ENCODE data around the gene TNKS1BP1.
"Not testable (repeated sequence)": the region's sequence is repeated elsewhere in the genome, so short reads cannot be mapped to it uniquely, and the experiment has no call there.

The TNKS1BP1 gene

GRCh38 chr11:57363131-57364080, 38.7 kb upstream of the TNKS1BP1 start:
- no peak overlapping the region for H2AK5ac ChIP-seq (ENCODE audit: low read depth, low read length)
- no peak overlapping the region for H3K18ac ChIP-seq (ENCODE audit: low read length)
- no peaks in the 10 kb centered on the region for H3K79me1 ChIP-seq (ENCODE audit: low read depth, low read length)
- H2BK12ac ChIP-seq (ENCODE audit: low read length), result no peak overlapping the region
- H3K4me3 ChIP-seq (ENCODE audit: low read length in 2 of 2), result no peak overlapping the region
- no peak overlapping the region for H2AFZ ChIP-seq (ENCODE audit: low read length)
- H3K23ac ChIP-seq (ENCODE audit: low read depth, low read length, poor library complexity), result no peak overlapping the region
- H2BK15ac ChIP-seq (ENCODE audit: low read length), result no peak overlapping the region
- H3K4me1 ChIP-seq (ENCODE audit: control insufficient read depth in 2 of 2, insufficient read depth in 1 of 2, low read depth in 1 of 2, low read length in 2 of 2), result peaks cover 10 to 13% of the 10 kb centered on the region in 2 donors
- no CpG with 5 or more reads among the region's 7 CpGs for WGBS, 2 donors (ENCODE audit: extremely low coverage in 2 of 2, insufficient read length in 2 of 2, insufficient replicate concordance in 1 of 2)
- no peak overlapping the region for H3K27ac ChIP-seq (replicated peaks; ENCODE audit: low read length)
- no peak overlapping the region for H4K8ac ChIP-seq (ENCODE audit: low read depth, low read length)
- H3K9ac ChIP-seq (ENCODE audit: low read depth, low read length, poor library complexity), result no peak overlapping the region
- no peak overlapping the region for H3K4ac ChIP-seq (ENCODE audit: low read length)
- peaks cover 0 to 32% (median 0%) of the 10 kb centered on the region in 3 experiments for H3K27me3 ChIP-seq (ENCODE audit: control insufficient read depth in 3 of 3, insufficient read depth in 3 of 3, low read depth in 1 of 3, low read length in 3 of 3)
- H4K91ac ChIP-seq (ENCODE audit: low read depth, low read length, poor library complexity), result no peak overlapping the region
- no peaks in the 10 kb centered on the region for H3K36me3 ChIP-seq (replicated peaks in 1 of 2; ENCODE audit: control insufficient read depth in 2 of 2, insufficient read depth in 2 of 2, low read length in 2 of 2)
- H3K4me2 ChIP-seq (ENCODE audit: insufficient read depth, low read length, poor library complexity, severe bottlenecking), result no peak overlapping the region
- H3K9me3 ChIP-seq (replicated peaks in 1 of 2; ENCODE audit: control insufficient read depth in 2 of 2, insufficient read depth in 1 of 2, low read depth in 1 of 2, low read length in 2 of 2), result no peaks in the 10 kb centered on the region
- H2BK120ac ChIP-seq (ENCODE audit: low read depth, low read length), result no peak overlapping the region
- peak overlapping the region; percentile 7 for H2BK5ac ChIP-seq (ENCODE audit: low read length)
- no peak overlapping the region for H3K14ac ChIP-seq (ENCODE audit: low read length)
- no peak for DNase-seq (ENCODE audit: low spot score)

DNA sequence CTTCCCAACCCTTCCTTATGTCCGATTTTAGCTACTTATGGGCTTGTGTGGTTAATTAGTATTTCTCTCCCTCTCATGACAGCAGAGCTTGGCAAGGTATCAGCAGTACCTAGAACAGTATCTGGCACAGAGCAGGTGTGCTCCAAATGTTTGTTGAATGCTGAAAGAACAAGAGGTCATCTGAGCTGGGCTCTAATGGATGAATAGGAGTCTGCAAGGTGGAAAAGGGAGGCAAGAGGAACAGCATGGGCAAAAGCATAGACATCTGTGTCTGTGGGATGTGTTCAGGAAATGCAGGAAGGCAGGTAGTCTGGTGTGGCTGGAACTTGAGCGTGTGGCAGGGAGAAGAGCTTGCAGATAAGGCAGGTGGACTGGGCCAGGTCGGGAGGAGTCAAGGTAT, 37.2 kb upstream of the TNKS1BP1 start:
- no peak overlapping the region for H2BK5ac ChIP-seq (ENCODE audit: low read length)
- H2AFZ ChIP-seq (ENCODE audit: low read length), result no peak overlapping the region
- H3K4ac ChIP-seq (ENCODE audit: low read length), result no peak overlapping the region
- no peaks in the 10 kb centered on the region for H3K79me1 ChIP-seq (ENCODE audit: low read depth, low read length)
- H4K91ac ChIP-seq (ENCODE audit: low read depth, low read length, poor library complexity), result no peak overlapping the region
- no peak overlapping the region for H3K27ac ChIP-seq (replicated peaks; ENCODE audit: low read length)
- no peak overlapping the region for H3K9ac ChIP-seq (ENCODE audit: low read depth, low read length, poor library complexity)
- H2AK5ac ChIP-seq (ENCODE audit: low read depth, low read length), result no peak overlapping the region
- peaks cover 10 to 13% of the 10 kb centered on the region in 2 donors for H3K4me1 ChIP-seq (ENCODE audit: control insufficient read depth in 2 of 2, insufficient read depth in 1 of 2, low read depth in 1 of 2, low read length in 2 of 2)
- no CpG with 5 or more reads among the region's 3 CpGs for WGBS, 2 donors (ENCODE audit: extremely low coverage in 2 of 2, insufficient read length in 2 of 2, insufficient replicate concordance in 1 of 2)
- peaks cover 0 to 36% (median 0%) of the 10 kb centered on the region in 3 experiments for H3K27me3 ChIP-seq (ENCODE audit: control insufficient read depth in 3 of 3, insufficient read depth in 3 of 3, low read depth in 1 of 3, low read length in 3 of 3)
- H3K9me3 ChIP-seq (replicated peaks in 1 of 2; ENCODE audit: control insufficient read depth in 2 of 2, insufficient read depth in 1 of 2, low read depth in 1 of 2, low read length in 2 of 2), result no peaks in the 10 kb centered on the region
- no peak overlapping the region for H3K18ac ChIP-seq (ENCODE audit: low read length)
- H3K36me3 ChIP-seq (replicated peaks in 1 of 2; ENCODE audit: control insufficient read depth in 2 of 2, insufficient read depth in 2 of 2, low read length in 2 of 2), result no peaks in the 10 kb centered on the region
- H3K14ac ChIP-seq (ENCODE audit: low read length), result peak overlapping the region; percentile 40
- no peak for DNase-seq (ENCODE audit: low spot score)
- H2BK15ac ChIP-seq (ENCODE audit: low read length), result no peak overlapping the region
- no peak overlapping the region for H4K8ac ChIP-seq (ENCODE audit: low read depth, low read length)
- no peak overlapping the region for H3K4me2 ChIP-seq (ENCODE audit: insufficient read depth, low read length, poor library complexity, severe bottlenecking)
- no peak overlapping the region for H2BK120ac ChIP-seq (ENCODE audit: low read depth, low read length)
- H3K4me3 ChIP-seq (ENCODE audit: low read length in 2 of 2), result peak overlapping the region in 1 of 2 donors; percentile 3
- H3K23ac ChIP-seq (ENCODE audit: low read depth, low read length, poor library complexity), result no peak overlapping the region
- no peak overlapping the region for H2BK12ac ChIP-seq (ENCODE audit: low read length)

GRCh38 chr11:57361420-57361819, 36.7 kb upstream of the TNKS1BP1 start:
- H3K18ac ChIP-seq (ENCODE audit: low read length); H2BK15ac ChIP-seq (ENCODE audit: low read length); H3K9ac ChIP-seq (ENCODE audit: low read depth, low read length, poor library complexity); H2AFZ ChIP-seq (ENCODE audit: low read length); H3K14ac ChIP-seq (ENCODE audit: low read length); H2BK120ac ChIP-seq (ENCODE audit: low read depth, low read length); DNase-seq (ENCODE audit: low spot score); H3K4me3 ChIP-seq (ENCODE audit: low read length in 2 of 2); H3K4ac ChIP-seq (ENCODE audit: low read length); H3K23ac ChIP-seq (ENCODE audit: low read depth, low read length, poor library complexity); H2AK5ac ChIP-seq (ENCODE audit: low read depth, low read length); H4K8ac ChIP-seq (ENCODE audit: low read depth, low read length); H3K36me3 ChIP-seq (replicated peaks in 1 of 2; ENCODE audit: control insufficient read depth in 2 of 2, insufficient read depth in 2 of 2, low read length in 2 of 2); H4K91ac ChIP-seq (ENCODE audit: low read depth, low read length, poor library complexity); H3K27ac ChIP-seq (replicated peaks; ENCODE audit: low read length); H3K4me2 ChIP-seq (ENCODE audit: insufficient read depth, low read length, poor library complexity, severe bottlenecking); H3K9me3 ChIP-seq (replicated peaks in 1 of 2; ENCODE audit: control insufficient read depth in 2 of 2, insufficient read depth in 1 of 2, low read depth in 1 of 2, low read length in 2 of 2); H2BK5ac ChIP-seq (ENCODE audit: low read length); H2BK12ac ChIP-seq (ENCODE audit: low read length); H3K79me1 ChIP-seq (ENCODE audit: low read depth, low read length): not testable (repeated sequence)
- Histone ChIP-seq H3K27me3 (ENCODE audit: control insufficient read depth in 3 of 3, insufficient read depth in 3 of 3, low read depth in 1 of 3, low read length in 3 of 3) (peaks cover 0 to 36% (median 0%) of the 10 kb centered on the region in 3 experiments), H3K4me1 (ENCODE audit: control insufficient read depth in 2 of 2, insufficient read depth in 1 of 2, low read depth in 1 of 2, low read length in 2 of 2) (peaks cover 10 to 13% of the 10 kb centered on the region in 2 donors)

DNA sequence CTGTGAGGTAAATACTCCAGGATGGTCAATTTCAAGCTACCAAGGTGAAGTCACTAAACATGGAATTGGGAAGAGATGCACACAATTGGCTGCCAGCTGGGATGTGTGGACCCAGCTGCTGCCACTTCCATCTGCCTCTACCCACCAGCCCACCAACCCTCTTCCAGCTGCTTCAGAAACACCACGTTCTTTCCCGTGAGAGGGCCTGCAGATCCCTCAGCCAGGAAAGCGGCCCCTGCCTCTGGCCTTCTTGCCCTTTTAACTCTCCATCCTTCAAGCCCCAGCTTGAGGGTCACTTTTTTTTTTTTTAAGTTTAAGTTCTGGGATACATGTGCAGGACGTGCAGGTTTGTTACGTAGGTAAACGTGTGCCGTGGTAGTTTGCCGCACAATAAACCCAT, 36.2 kb upstream of the TNKS1BP1 start:
- Histone ChIP-seq H4K8ac (ENCODE audit: low read depth, low read length) (no peak overlapping the region), H3K18ac (ENCODE audit: low read length) (no peak overlapping the region), H3K4me1 (ENCODE audit: control insufficient read depth in 2 of 2, insufficient read depth in 1 of 2, low read depth in 1 of 2, low read length in 2 of 2) (peaks cover 10% of the 10 kb centered on the region in 2 donors), H2AK5ac (ENCODE audit: low read depth, low read length) (no peak overlapping the region), H3K27ac (replicated peaks; ENCODE audit: low read length) (no peak overlapping the region), H3K9ac (ENCODE audit: low read depth, low read length, poor library complexity) (no peak overlapping the region), H2BK15ac (ENCODE audit: low read length) (no peak overlapping the region), H3K9me3 (replicated peaks in 1 of 2; ENCODE audit: control insufficient read depth in 2 of 2, insufficient read depth in 1 of 2, low read depth in 1 of 2, low read length in 2 of 2) (no peaks in the 10 kb centered on the region), H3K23ac (ENCODE audit: low read depth, low read length, poor library complexity) (no peak overlapping the region), H3K14ac (ENCODE audit: low read length) (no peak overlapping the region), H3K79me1 (ENCODE audit: low read depth, low read length) (no peaks in the 10 kb centered on the region), H3K27me3 (ENCODE audit: control insufficient read depth in 3 of 3, insufficient read depth in 3 of 3, low read depth in 1 of 3, low read length in 3 of 3) (peaks cover 0 to 32% (median 0%) of the 10 kb centered on the region in 3 experiments), H3K4me2 (ENCODE audit: insufficient read depth, low read length, poor library complexity, severe bottlenecking) (no peak overlapping the region), H4K91ac (ENCODE audit: low read depth, low read length, poor library complexity) (no peak overlapping the region), H3K36me3 (replicated peaks in 1 of 2; ENCODE audit: control insufficient read depth in 2 of 2, insufficient read depth in 2 of 2, low read length in 2 of 2) (no peaks in the 10 kb centered on the region), H3K4me3 (ENCODE audit: low read length in 2 of 2) (no peak overlapping the region), H2BK120ac (ENCODE audit: low read depth, low read length) (no peak overlapping the region), H3K4ac (ENCODE audit: low read length) (no peak overlapping the region), H2BK5ac (ENCODE audit: low read length) (no peak overlapping the region), H2BK12ac (ENCODE audit: low read length) (no peak overlapping the region), H2AFZ (ENCODE audit: low read length) (no peak overlapping the region)
- no CpG with 5 or more reads among the region's 8 CpGs for WGBS, 2 donors (ENCODE audit: extremely low coverage in 2 of 2, insufficient read length in 2 of 2, insufficient replicate concordance in 1 of 2)
- no peak for DNase-seq (ENCODE audit: low spot score)
